Glutamatergic neuron (in vitro differentiated cells): Measurements from ENCODE around the gene NEIL1. TPM values are rescaled to one million over a fixed set of nuclear protein-coding genes. Genes with fewer than 3 reads are reported as not detected.
"Not testable (repeated sequence)": the region's sequence is repeated elsewhere in the genome, so short reads cannot be mapped to it uniquely, and the experiment has no call there.

Source experiments
- DNase-seq: peaks from one replicate; pipeline ENCODE4 v3.0.0; 2022
- H3K27ac Mint-ChIP-seq: one replicate; pipeline ENCODE4 v1.8.0; 2020; ENCODE audit warnings: mild to moderate bottlenecking, mixed read lengths, inconsistent platforms; ENCODE audit not compliant: unreplicated experiment
- H3K27me3 Mint-ChIP-seq: one replicate; pipeline ENCODE4 v1.8.0; 2020; ENCODE audit warnings: mild to moderate bottlenecking, moderate library complexity, mixed read lengths, inconsistent platforms; ENCODE audit not compliant: unreplicated experiment
- H3K36me3 Mint-ChIP-seq: one replicate; pipeline ENCODE4 v1.8.0; 2020; ENCODE audit warnings: mild to moderate bottlenecking, mixed read lengths, inconsistent platforms; ENCODE audit not compliant: unreplicated experiment
- H3K4me1 Mint-ChIP-seq: one replicate; pipeline ENCODE4 v1.8.0; 2020; ENCODE audit warnings: mild to moderate bottlenecking, low read depth, mixed read lengths, inconsistent platforms; ENCODE audit not compliant: unreplicated experiment
- H3K4me3 Mint-ChIP-seq: one replicate; pipeline ENCODE4 v1.8.0; 2020; ENCODE audit warnings: mild to moderate bottlenecking, mixed read lengths, inconsistent platforms; ENCODE audit not compliant: unreplicated experiment
- H3K9me3 Mint-ChIP-seq: one replicate; pipeline ENCODE4 v1.8.0; 2020; ENCODE audit warnings: mild to moderate bottlenecking, moderate library complexity, mixed read lengths, inconsistent platforms; ENCODE audit not compliant: unreplicated experiment
- total RNA-seq: library from RNA; stranded (reverse); fragmentation: NEBNext Ultra II Directional; extraction: Animal tissue kit (Norgen Biotek cat#: 25700); gene quantifications from one replicate; pipeline ENCODE4 v1.2.1, GENCODE V29; 2021; ENCODE audit not compliant: unreplicated experiment
- TF ChIP-seq, protein P1 (sequence below): fragments of 200-600 bp; sonication (generic); IDR thresholded peaks from one replicate; pipeline ENCODE4 v1.5.0; 2021; ENCODE audit not compliant: partially characterized antibody, unreplicated experiment

The NEIL1 gene
- total RNA-seq, 1 donor from 2014 or later: 11.8 TPM

DNA sequence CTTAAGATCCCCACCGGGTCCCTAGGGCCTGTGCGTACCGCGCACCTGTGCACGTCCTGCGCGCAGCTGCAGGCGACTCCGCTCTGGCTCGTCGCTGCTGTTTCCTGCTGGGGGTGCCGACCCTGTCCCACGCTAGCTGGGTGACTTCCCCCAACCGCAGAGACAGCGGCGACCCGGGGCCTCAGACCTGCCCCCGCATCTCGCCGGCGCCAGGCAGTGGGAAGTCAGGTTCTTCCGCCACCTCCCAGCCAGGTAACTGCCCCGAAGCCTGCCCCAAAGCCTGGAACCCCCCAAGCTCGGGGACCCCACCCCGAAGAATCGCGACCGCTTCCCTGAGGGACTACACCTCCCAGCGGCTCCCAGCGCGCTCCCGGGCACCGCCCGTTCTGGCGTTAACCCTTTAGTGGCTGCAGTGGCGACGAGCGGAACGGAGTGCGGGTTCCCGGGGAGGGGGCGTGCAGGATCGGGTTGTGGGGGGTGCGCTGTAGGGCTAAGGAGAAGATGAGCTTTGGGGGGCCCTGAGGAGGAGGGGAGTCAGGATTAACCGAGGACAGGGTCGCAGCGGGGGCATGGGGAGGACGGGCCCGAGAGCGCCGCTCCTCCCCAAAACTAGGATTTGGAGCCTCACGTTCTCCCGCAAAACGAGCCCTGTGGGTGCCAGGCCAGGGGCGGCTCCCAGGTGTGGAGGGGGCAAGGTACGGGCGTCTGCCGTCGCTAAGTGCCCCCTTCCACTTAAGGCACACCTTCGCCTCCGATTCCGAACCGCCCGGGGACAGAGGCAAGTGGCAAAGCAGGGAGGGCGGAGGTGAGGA, 589 bp downstream of the NEIL1 start:
- Mint-ChIP-seq H3K4me1 (peaks cover 1% of the 10 kb centered on the region), H3K36me3 (no peaks in the 10 kb centered on the region), H3K9me3 (peaks cover 6% of the 10 kb centered on the region), H3K4me3 (peak overlapping the region; percentile 86), H3K27ac (no peak overlapping the region), H3K27me3 (peaks cover 6% of the 10 kb centered on the region)
- peak; percentile 67 for DNase-seq
- TF ChIP-seq, protein P1, sequence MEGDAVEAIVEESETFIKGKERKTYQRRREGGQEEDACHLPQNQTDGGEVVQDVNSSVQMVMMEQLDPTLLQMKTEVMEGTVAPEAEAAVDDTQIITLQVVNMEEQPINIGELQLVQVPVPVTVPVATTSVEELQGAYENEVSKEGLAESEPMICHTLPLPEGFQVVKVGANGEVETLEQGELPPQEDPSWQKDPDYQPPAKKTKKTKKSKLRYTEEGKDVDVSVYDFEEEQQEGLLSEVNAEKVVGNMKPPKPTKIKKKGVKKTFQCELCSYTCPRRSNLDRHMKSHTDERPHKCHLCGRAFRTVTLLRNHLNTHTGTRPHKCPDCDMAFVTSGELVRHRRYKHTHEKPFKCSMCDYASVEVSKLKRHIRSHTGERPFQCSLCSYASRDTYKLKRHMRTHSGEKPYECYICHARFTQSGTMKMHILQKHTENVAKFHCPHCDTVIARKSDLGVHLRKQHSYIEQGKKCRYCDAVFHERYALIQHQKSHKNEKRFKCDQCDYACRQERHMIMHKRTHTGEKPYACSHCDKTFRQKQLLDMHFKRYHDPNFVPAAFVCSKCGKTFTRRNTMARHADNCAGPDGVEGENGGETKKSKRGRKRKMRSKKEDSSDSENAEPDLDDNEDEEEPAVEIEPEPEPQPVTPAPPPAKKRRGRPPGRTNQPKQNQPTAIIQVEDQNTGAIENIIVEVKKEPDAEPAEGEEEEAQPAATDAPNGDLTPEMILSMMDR: no peak

DNA sequence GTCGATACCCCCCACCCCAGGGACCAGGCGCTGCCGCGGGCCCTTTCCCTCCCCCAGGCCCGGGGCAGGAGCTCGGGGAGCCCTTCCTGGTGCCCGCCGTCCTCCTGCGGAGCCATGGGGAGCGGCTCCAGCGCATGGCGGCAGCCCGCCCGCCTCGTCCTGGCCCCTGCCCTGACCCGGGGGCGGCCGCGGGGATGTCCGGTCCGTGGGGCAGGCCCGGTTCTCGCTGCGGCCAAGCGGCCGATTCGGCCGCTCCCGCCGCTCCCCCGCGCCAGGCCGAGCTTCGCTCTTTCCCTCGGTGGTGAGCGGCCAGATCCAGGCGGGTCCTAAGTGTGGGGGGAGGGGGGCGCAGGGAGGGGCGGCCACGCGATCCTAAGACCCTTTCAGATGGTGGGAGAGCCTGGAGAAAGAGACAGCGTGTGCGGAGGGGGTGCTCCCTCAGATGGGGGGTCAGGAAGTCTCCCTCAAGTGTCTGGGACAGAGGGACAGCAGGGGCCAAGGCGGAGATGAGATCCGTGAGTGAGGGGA, 1.3 kb downstream of the NEIL1 start:
- Mint-ChIP-seq H3K27ac (no peak overlapping the region), H3K4me1 (peaks cover 1% of the 10 kb centered on the region), H3K36me3 (no peaks in the 10 kb centered on the region), H3K4me3 (peak overlapping the region; percentile 89), H3K9me3 (peaks cover 7% of the 10 kb centered on the region), H3K27me3 (peaks cover 6% of the 10 kb centered on the region)
- DNase-seq: peak; percentile 36
- TF ChIP-seq, protein P1: no peak

DNA sequence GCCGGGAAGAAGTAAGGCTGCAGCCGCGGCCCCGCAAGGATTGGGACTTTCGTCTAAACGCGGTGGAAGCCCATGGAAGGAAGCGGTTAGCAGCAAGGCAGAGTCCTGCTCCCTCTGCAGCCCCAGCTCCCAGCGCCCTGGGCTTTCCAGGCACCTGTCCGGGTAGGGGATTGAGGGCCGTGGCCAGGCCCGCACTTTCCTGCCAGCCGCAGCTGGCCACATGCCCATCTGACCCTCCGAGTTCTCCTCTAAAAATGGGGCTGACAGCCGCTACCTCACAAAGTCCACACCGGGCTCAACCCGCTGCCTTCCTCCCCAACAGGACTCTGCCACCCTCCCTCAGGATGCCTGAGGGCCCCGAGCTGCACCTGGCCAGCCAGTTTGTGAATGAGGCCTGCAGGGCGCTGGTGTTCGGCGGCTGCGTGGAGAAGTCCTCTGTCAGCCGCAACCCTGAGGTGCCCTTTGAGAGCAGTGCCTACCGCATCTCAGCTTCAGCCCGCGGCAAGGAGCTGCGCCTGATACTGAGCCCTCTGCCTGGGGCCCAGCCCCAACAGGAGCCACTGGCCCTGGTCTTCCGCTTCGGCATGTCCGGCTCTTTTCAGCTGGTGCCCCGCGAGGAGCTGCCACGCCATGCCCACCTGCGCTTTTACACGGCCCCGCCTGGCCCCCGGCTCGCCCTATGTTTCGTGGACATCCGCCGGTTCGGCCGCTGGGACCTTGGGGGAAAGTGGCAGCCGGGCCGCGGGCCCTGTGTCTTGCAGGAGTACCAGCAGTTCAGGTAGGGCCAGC, 1.9 kb downstream of the NEIL1 start:
- peak; percentile 36 for DNase-seq
- TF ChIP-seq, protein P1: no peak

DNA sequence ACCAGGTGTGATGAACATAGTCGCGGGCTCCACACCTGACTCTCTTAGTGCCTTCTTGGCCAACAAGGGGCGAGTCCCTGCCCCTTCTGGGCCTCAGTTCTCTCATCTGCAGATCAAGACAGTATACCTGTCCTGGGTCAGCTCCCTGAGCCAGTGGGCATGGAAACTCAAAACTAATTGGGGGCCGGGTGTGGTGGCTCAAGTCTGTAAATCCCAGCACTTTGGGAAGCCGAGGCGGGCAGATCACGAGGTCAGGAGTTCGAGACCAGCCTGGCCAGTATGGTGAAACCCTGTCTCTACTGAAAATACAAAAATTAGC, 2.5 kb downstream of the NEIL1 start:
- not testable (repeated sequence) for H3K4me3 Mint-ChIP-seq, H3K9me3 Mint-ChIP-seq, H3K4me1 Mint-ChIP-seq, H3K27ac Mint-ChIP-seq, DNase-seq, H3K36me3 Mint-ChIP-seq, H3K27me3 Mint-ChIP-seq

More for the DNA sequence above, 1.9 kb downstream of the NEIL1 start:
- Mint-ChIP-seq H3K27ac (no peak overlapping the region), H3K27me3 (peaks cover 6% of the 10 kb centered on the region), H3K9me3 (peaks cover 8% of the 10 kb centered on the region), H3K36me3 (no peaks in the 10 kb centered on the region), H3K4me1 (peaks cover 1% of the 10 kb centered on the region), H3K4me3 (peak overlapping the region; percentile 89)

DNA sequence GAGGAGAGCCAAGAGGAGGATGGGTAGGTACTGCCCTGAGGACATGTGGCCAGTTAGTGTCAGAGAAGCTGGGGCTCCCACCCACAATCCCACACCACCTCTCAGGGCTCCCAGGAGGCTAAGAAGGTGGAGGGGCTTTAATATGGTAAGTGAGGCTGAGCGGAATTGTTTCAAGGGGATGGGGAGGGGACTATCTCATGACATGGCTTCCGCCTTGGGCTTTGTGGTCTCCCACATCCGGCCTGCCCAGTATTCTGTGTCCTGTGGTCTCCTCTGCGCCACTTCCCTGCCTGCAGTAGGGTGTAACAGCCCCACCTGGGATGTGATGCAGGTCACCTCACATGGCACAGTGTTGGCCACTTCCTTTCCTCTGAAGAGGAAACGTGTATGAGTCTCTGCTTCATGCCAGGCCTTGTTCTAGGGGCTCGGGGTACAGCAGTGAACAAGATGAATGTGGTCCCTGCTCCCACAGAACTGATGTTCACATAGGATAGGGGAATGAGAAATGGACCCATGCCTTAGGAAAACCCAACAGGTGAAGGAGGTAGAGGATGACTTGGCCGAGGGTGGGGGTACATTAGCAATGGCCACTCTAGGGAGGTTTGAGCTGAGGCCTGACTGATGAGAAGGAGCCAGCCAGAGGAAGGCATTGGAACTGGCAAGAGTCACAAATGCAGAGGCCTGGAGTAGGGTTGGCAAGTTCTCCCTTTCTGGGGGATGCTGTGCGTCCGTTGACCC, 3.2 kb downstream of the NEIL1 start:
- TF ChIP-seq, protein P1: no peak
- no peak overlapping the region for H3K4me3 Mint-ChIP-seq
- no peaks in the 10 kb centered on the region for H3K36me3 Mint-ChIP-seq
- no peak overlapping the region for H3K27ac Mint-ChIP-seq
- peaks cover 1% of the 10 kb centered on the region for H3K4me1 Mint-ChIP-seq
- no peak for DNase-seq
- peaks cover 6% of the 10 kb centered on the region for H3K27me3 Mint-ChIP-seq
- peaks cover 9% of the 10 kb centered on the region for H3K9me3 Mint-ChIP-seq
